KOPT-K1 (cell line): Measurements from ENCODE around the gene GARNL3.

ENCODE experiments used
- H3K27ac ChIP-seq: fragments of 200-600 bp; sonication (generic); 2 replicates; pipeline ENCODE4 v1.5.1; 2016; ENCODE audit warnings: antibody characterized with exemption, mild to moderate bottlenecking, low read depth, low read length; ENCODE audit not compliant: poor library complexity, severe bottlenecking
- H3K36me3 ChIP-seq: fragments of 200-600 bp; sonication (generic); 2 replicates; pipeline ENCODE4 v1.5.1; 2017; ENCODE audit warnings: antibody characterized with exemption, mild to moderate bottlenecking, low read length, moderate library complexity; ENCODE audit not compliant: insufficient read depth
- H3K9me3 ChIP-seq: fragments of 200-600 bp; sonication (generic); 2 replicates; pipeline ENCODE4 v1.5.1; 2017; ENCODE audit warnings: antibody characterized with exemption, low read length, mild to moderate bottlenecking; ENCODE audit not compliant: insufficient read depth, poor library complexity, severe bottlenecking

The GARNL3 gene

GRCh38 chr9:127398715-127399400 lies 134.3 kb downstream of the GARNL3 start:
- Histone ChIP-seq H3K9me3 (no peaks in the 10 kb centered on the region), H3K27ac (no peak overlapping the region), H3K36me3 (no peaks in the 10 kb centered on the region)

- H3K27ac ChIP-seq = no peak overlapping the region
- no peaks in the 10 kb centered on the region for H3K9me3 ChIP-seq
- H3K36me3 ChIP-seq = no peaks in the 10 kb centered on the region
These were observed 135.2 kb downstream of the GARNL3 start for GRCh38 chr9:127399736-127400269.

GRCh38 chr9:127402401-127403090 lies 138.0 kb downstream of the GARNL3 start:
- H3K36me3 ChIP-seq = no peaks in the 10 kb centered on the region
- no peak overlapping the region for H3K27ac ChIP-seq
- H3K9me3 ChIP-seq = no peaks in the 10 kb centered on the region

GRCh38 chr9:127403507-127404192 lies 139.1 kb downstream of the GARNL3 start:
- H3K9me3 ChIP-seq = no peaks in the 10 kb centered on the region
- H3K36me3 ChIP-seq = no peaks in the 10 kb centered on the region
- H3K27ac ChIP-seq = no peak overlapping the region

- H3K27ac ChIP-seq = no peak overlapping the region
- H3K36me3 ChIP-seq = no peaks in the 10 kb centered on the region
- no peaks in the 10 kb centered on the region for H3K9me3 ChIP-seq
These were observed 140.1 kb downstream of the GARNL3 start for GRCh38 chr9:127404631-127405030.

GRCh38 chr9:127405344-127406125 lies 141.0 kb downstream of the GARNL3 start:
- H3K9me3 ChIP-seq = no peaks in the 10 kb centered on the region
- H3K36me3 ChIP-seq = no peaks in the 10 kb centered on the region
- no peak overlapping the region for H3K27ac ChIP-seq

GRCh38 chr9:127406799-127407491 lies 142.4 kb downstream of the GARNL3 start:
- no peaks in the 10 kb centered on the region for H3K9me3 ChIP-seq
- no peaks in the 10 kb centered on the region for H3K36me3 ChIP-seq
- H3K27ac ChIP-seq = no peak overlapping the region

GRCh38 chr9:127407492-127407843 lies 142.9 kb downstream of the GARNL3 start:
- Histone ChIP-seq H3K27ac (no peak overlapping the region), H3K36me3 (no peaks in the 10 kb centered on the region), H3K9me3 (no peaks in the 10 kb centered on the region)

- no peaks in the 10 kb centered on the region for H3K9me3 ChIP-seq
- no peak overlapping the region for H3K27ac ChIP-seq
- H3K36me3 ChIP-seq = no peaks in the 10 kb centered on the region
These were observed 146.5 kb downstream of the GARNL3 start for GRCh38 chr9:127411122-127411521.

GRCh38 chr9:127415141-127415540 lies 150.6 kb downstream of the GARNL3 start:
- H3K27ac ChIP-seq = no peak overlapping the region
- H3K36me3 ChIP-seq = no peaks in the 10 kb centered on the region
- H3K9me3 ChIP-seq = no peaks in the 10 kb centered on the region

- Histone ChIP-seq H3K36me3 (no peaks in the 10 kb centered on the region), H3K27ac (no peak overlapping the region)
These were observed 151.1 kb downstream of the GARNL3 start for GRCh38 chr9:127415657-127416056.

GRCh38 chr9:127417131-127418036 lies 152.8 kb downstream of the GARNL3 start:
- no peaks in the 10 kb centered on the region for H3K36me3 ChIP-seq
- H3K27ac ChIP-seq = no peak overlapping the region
- no peaks in the 10 kb centered on the region for H3K9me3 ChIP-seq

More at GRCh38 chr9:127415657-127416056, 151.1 kb downstream of the GARNL3 start:
- no peaks in the 10 kb centered on the region for H3K9me3 ChIP-seq

- Histone ChIP-seq H3K36me3 (no peaks in the 10 kb centered on the region), H3K9me3 (no peaks in the 10 kb centered on the region), H3K27ac (no peak overlapping the region)
These were observed 153.5 kb downstream of the GARNL3 start for GRCh38 chr9:127418037-127418471.
